ENCODE results near the gene RAB13.

Gene RAB13

GRCh38 chr1:153954826-153955225 lies 31.3 kb downstream of the RAB13 start:
- no peak for DNase-seq

- DNase-seq: no peak
Measured at GRCh38 chr1:153953859-153954365, 32.2 kb downstream of the RAB13 start.

- DNase-seq: no peak
Measured at GRCh38 chr1:153951801-153952200, 34.3 kb downstream of the RAB13 start.

GRCh38 chr1:153951183-153951582 lies 35.0 kb downstream of the RAB13 start:
- no peak for DNase-seq

GRCh38 chr1:153946622-153947241 lies 39.4 kb downstream of the RAB13 start, which contains the start of gene DENND4B:
Gene DENND4B, minus strand, starts transcription at chr1:153946718. Its CDS starts 2,344 bp downstream, at chr1:153944374.
- DNase-seq: peak; percentile 62

GRCh38 chr1:153945795-153946621 lies 40.1 kb downstream of the RAB13 start:
- DNase-seq: no peak

GRCh38 chr1:153945131-153945794 lies 40.9 kb downstream of the RAB13 start:
- no peak for DNase-seq

GRCh38 chr1:153944827-153945117 lies 41.4 kb downstream of the RAB13 start:
- no peak for DNase-seq

- DNase-seq: no peak
Measured at GRCh38 chr1:153944005-153944826, 41.9 kb downstream of the RAB13 start.

- DNase-seq: no peak
Measured at GRCh38 chr1:153942766-153943549, 43.2 kb downstream of the RAB13 start.

- no peak for DNase-seq
Measured at GRCh38 chr1:153941826-153942725, 44.1 kb downstream of the RAB13 start.

- DNase-seq: no peak
Measured at GRCh38 chr1:153940756-153941155, 45.4 kb downstream of the RAB13 start.

- DNase-seq: no peak
Measured at GRCh38 chr1:153939476-153939875, 46.7 kb downstream of the RAB13 start.

- no peak for DNase-seq
Measured at GRCh38 chr1:153938996-153939395, 47.1 kb downstream of the RAB13 start.

- no peak for DNase-seq
Measured at GRCh38 chr1:153937331-153937730, 48.8 kb downstream of the RAB13 start.

- DNase-seq: no peak
Measured at GRCh38 chr1:153936011-153936802, 49.9 kb downstream of the RAB13 start.

GRCh38 chr1:153934746-153935145 lies 51.4 kb downstream of the RAB13 start:
- no peak for DNase-seq

- no peak for DNase-seq
Measured at GRCh38 chr1:153933955-153934354, 52.2 kb downstream of the RAB13 start.

- no peak for DNase-seq
Measured at GRCh38 chr1:153933430-153933829, 52.7 kb downstream of the RAB13 start.
